ENCODE data around the gene AACS. TPM values are rescaled to one million over a fixed set of nuclear protein-coding genes. Genes with fewer than 3 reads are reported as not detected.

AACS gene
- total and polyA plus RNA-seq, 2 of the 4 experiments (the other 2 are of a cell fraction) = 22.0 to 24.9 TPM

DNA sequence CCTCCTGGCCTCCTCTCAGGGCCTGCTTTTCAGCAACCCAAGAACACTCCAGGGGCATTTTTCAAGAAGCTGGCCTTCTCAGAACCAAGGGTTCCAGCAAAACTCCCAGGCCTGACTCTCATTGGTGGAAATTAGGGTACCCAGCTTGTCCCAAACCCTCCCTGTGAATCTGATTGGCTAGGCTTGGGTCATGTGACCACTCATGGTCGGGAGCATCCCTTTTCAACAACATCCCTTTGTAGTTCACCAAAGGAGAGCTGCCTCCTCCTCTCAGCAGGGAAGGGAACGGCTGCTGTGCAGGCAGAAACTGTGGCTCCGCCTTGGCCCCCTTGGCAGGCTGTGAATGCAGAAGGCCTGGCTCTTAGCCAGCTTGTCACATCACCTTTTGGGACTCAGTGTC lies 94.5 kb downstream of the AACS start:
- H3K4me3 ChIP-seq (ENCODE audit: insufficient read depth, low read depth, low read length) = no peak overlapping the region
- no peak overlapping the region for H2BK120ac ChIP-seq (ENCODE audit: low read depth, low read length)
- H2AFZ ChIP-seq (replicated peaks; ENCODE audit: low read length, poor library complexity) = peak overlapping the region; percentile 17
- WGBS, 2 experiments (ENCODE audit: extremely low coverage in 2 of 2, insufficient read length in 1 of 2) = 60% methylated on average over 1 of the region's 3 CpGs; no CpG with 5 or more reads in 1 of the 2 experiments
- H2BK15ac ChIP-seq (ENCODE audit: low read depth, low read length) = no peak overlapping the region
- intact Hi-C loops (cut with micrococcal nuclease) (no loop called here), in situ Hi-C loops (cut with MboI; ENCODE audit: low sequenced_read_pairs) (no loop called here), dilution Hi-C loops (cut with HindIII; ENCODE audit: low sequenced_read_pairs, unreplicated experiment) (no loop called here)
- no peaks in the 10 kb centered on the region for H3K36me3 ChIP-seq (ENCODE audit: control insufficient read depth, insufficient read depth, low read length)
- no TSS peak for BruUV-seq (replicated peaks)
- no peak for DNase-seq
- no peak overlapping the region for H3K18ac ChIP-seq (ENCODE audit: low read depth, low read length)
- no peak overlapping the region for H3K23ac ChIP-seq (ENCODE audit: low read depth, low read length)
- no peak overlapping the region for H3K4me2 ChIP-seq (ENCODE audit: low read depth, low read length)
- ChIA-PET CTCF (no interaction called here), POLR2A (ENCODE audit: unreplicated experiment) (no interaction called here)
- no peak overlapping the region for H3K9ac ChIP-seq (ENCODE audit: low read depth, low read length)
- no peak overlapping the region for H4K5ac ChIP-seq (ENCODE audit: low read depth, low read length)
- no peak overlapping the region for H3K27ac ChIP-seq (ENCODE audit: insufficient read depth, low read length)
- H2AK9ac ChIP-seq (replicated peaks; ENCODE audit: low read depth, low read length, poor library complexity) = no peak overlapping the region
- no peak overlapping the region for H3K56ac ChIP-seq (ENCODE audit: extremely low read depth, insufficient read depth, low read length)
- H2BK5ac ChIP-seq (ENCODE audit: low read depth, low read length, poor library complexity, severe bottlenecking) = no peak overlapping the region
- no peak overlapping the region for H2AK5ac ChIP-seq (ENCODE audit: low read depth, low read length)
- no peak for TF ChIP-seq BHLHE40 (IDR thresholded peaks at IDR 0.05; ENCODE audit: low read depth, low read length)
- TF ChIP-seq RCOR1 (IDR thresholded peaks at IDR 0.05; ENCODE audit: insufficient replicate concordance, low read length) = no peak
- TF ChIP-seq RFX5 (IDR thresholded peaks at IDR 0.05; ENCODE audit: low read depth, low read length) = no peak
- TF ChIP-seq NFE2L2 (IDR thresholded peaks at IDR 0.05; ENCODE audit: low read depth, low read length) = no peak
- TF ChIP-seq MXI1 (IDR thresholded peaks at IDR 0.05; ENCODE audit: borderline replicate concordance, low read depth, low read length) = no peak
- TF ChIP-seq USF2 (IDR thresholded peaks at IDR 0.05; ENCODE audit: low read depth, low read length) = no peak
- TF ChIP-seq, protein P1, sequence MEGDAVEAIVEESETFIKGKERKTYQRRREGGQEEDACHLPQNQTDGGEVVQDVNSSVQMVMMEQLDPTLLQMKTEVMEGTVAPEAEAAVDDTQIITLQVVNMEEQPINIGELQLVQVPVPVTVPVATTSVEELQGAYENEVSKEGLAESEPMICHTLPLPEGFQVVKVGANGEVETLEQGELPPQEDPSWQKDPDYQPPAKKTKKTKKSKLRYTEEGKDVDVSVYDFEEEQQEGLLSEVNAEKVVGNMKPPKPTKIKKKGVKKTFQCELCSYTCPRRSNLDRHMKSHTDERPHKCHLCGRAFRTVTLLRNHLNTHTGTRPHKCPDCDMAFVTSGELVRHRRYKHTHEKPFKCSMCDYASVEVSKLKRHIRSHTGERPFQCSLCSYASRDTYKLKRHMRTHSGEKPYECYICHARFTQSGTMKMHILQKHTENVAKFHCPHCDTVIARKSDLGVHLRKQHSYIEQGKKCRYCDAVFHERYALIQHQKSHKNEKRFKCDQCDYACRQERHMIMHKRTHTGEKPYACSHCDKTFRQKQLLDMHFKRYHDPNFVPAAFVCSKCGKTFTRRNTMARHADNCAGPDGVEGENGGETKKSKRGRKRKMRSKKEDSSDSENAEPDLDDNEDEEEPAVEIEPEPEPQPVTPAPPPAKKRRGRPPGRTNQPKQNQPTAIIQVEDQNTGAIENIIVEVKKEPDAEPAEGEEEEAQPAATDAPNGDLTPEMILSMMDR (conservative IDR thresholded peaks at IDR 0.05; ENCODE audit: low read depth, low read length) = no peak
- no peak for TF ChIP-seq MAFK (IDR thresholded peaks at IDR 0.05; ENCODE audit: low read depth, low read length)
- no peak for TF ChIP-seq CHD1 (IDR thresholded peaks at IDR 0.05; ENCODE audit: low read depth, low read length)
- no peak for TF ChIP-seq MAZ (IDR thresholded peaks at IDR 0.05; ENCODE audit: borderline replicate concordance, low read depth, low read length)
- no peak for TF ChIP-seq SMC3 (IDR thresholded peaks at IDR 0.05; ENCODE audit: low read depth, low read length)
- no peak overlapping the region for H2BK20ac ChIP-seq (ENCODE audit: low read depth, low read length)
- no peaks in the 10 kb centered on the region for H3K4me1 ChIP-seq (ENCODE audit: control insufficient read depth, insufficient read depth, low read length)
- H3K27me3 ChIP-seq (ENCODE audit: control insufficient read depth, insufficient read depth, low read length) = no peaks in the 10 kb centered on the region
- H4K20me1 ChIP-seq (ENCODE audit: insufficient read depth, low read length) = no peaks in the 10 kb centered on the region
- H3K79me1 ChIP-seq (ENCODE audit: low read depth in 1 of 2, low read length in 2 of 2) = no peaks in the 10 kb centered on the region
- no peak overlapping the region for H3K14ac ChIP-seq (replicated peaks; ENCODE audit: low read depth, low read length)
- H4K91ac ChIP-seq (ENCODE audit: insufficient read depth, low read depth, low read length) = no peak overlapping the region
- no peaks in the 10 kb centered on the region for H3K9me1 ChIP-seq (ENCODE audit: insufficient read depth, low read length)
- H4K8ac ChIP-seq (ENCODE audit: low read depth in 2 of 2, low read length in 2 of 2) = no peak overlapping the region
- no peak overlapping the region for H3K4ac ChIP-seq (ENCODE audit: low read depth, low read length)
- no peak for ATAC-seq (ENCODE audit: low read depth)
- no peaks in the 10 kb centered on the region for H3K9me3 ChIP-seq (ENCODE audit: control insufficient read depth, insufficient read depth, low read length)
